IPS-20b (cell line): ENCODE results near the gene ANO2.

Experiments used
- H3K27ac ChIP-seq: one replicate; pipeline ENCODE4 v1.5.1; 2013; ENCODE audit warnings: low read length
- H3K27me3 ChIP-seq: 2 replicates; pipeline ENCODE4 v1.6.1; 2013; ENCODE audit warnings: mild to moderate bottlenecking, low read length, inconsistent platforms; ENCODE audit not compliant: insufficient read depth
- H3K36me3 ChIP-seq: 2 replicates; pipeline ENCODE4 v1.6.1; 2013; ENCODE audit warnings: low read depth, mild to moderate bottlenecking, inconsistent platforms, low read length, moderate library complexity; ENCODE audit not compliant: insufficient read depth
- H3K4me1 ChIP-seq: 2 replicates; pipeline ENCODE4 v1.6.1; 2013; ENCODE audit warnings: mild to moderate bottlenecking, control low read depth, inconsistent platforms, low read length, moderate library complexity; ENCODE audit not compliant: insufficient read depth
- H3K4me3 ChIP-seq: 2 replicates; pipeline ENCODE4 v1.5.1; 2013; ENCODE audit warnings: mild to moderate bottlenecking, low read length, inconsistent platforms
- H3K9ac ChIP-seq: 2 replicates; pipeline ENCODE4 v1.6.1; 2013; ENCODE audit warnings: low read depth, mild to moderate bottlenecking, inconsistent platforms, low read length, moderate library complexity
- H3K9me3 ChIP-seq: 2 replicates; pipeline ENCODE4 v1.6.1; 2013; ENCODE audit warnings: mild to moderate bottlenecking, low read depth, low read length, inconsistent platforms; ENCODE audit not compliant: insufficient read depth

ANO2 gene

GRCh38 chr12:5806371-5807089, 138.5 kb downstream of the ANO2 start:
- H3K4me1 ChIP-seq = no peaks in the 10 kb centered on the region
- no peak overlapping the region for H3K9ac ChIP-seq
- H3K27me3 ChIP-seq = no peaks in the 10 kb centered on the region
- no peak overlapping the region for H3K27ac ChIP-seq
- no peak overlapping the region for H3K4me3 ChIP-seq
- no peaks in the 10 kb centered on the region for H3K36me3 ChIP-seq
- no peaks in the 10 kb centered on the region for H3K9me3 ChIP-seq

GRCh38 chr12:5803532-5803931, 141.5 kb downstream of the ANO2 start:
- Histone ChIP-seq H3K4me3 (no peak overlapping the region), H3K9me3 (no peaks in the 10 kb centered on the region), H3K9ac (no peak overlapping the region), H3K27me3 (no peaks in the 10 kb centered on the region), H3K27ac (no peak overlapping the region), H3K4me1 (no peaks in the 10 kb centered on the region), H3K36me3 (no peaks in the 10 kb centered on the region)

GRCh38 chr12:5798242-5799015, 146.6 kb downstream of the ANO2 start:
- H3K4me1 ChIP-seq = no peaks in the 10 kb centered on the region
- H3K9me3 ChIP-seq = no peaks in the 10 kb centered on the region
- no peak overlapping the region for H3K9ac ChIP-seq
- no peaks in the 10 kb centered on the region for H3K27me3 ChIP-seq
- H3K36me3 ChIP-seq = no peaks in the 10 kb centered on the region
- H3K27ac ChIP-seq = no peak overlapping the region
- no peak overlapping the region for H3K4me3 ChIP-seq

GRCh38 chr12:5797661-5798060, 147.4 kb downstream of the ANO2 start:
- Histone ChIP-seq H3K4me1 (no peaks in the 10 kb centered on the region), H3K4me3 (no peak overlapping the region), H3K9me3 (no peaks in the 10 kb centered on the region), H3K27ac (no peak overlapping the region), H3K36me3 (no peaks in the 10 kb centered on the region), H3K9ac (no peak overlapping the region), H3K27me3 (no peaks in the 10 kb centered on the region)

- no peak overlapping the region for H3K9ac ChIP-seq
- H3K4me1 ChIP-seq = no peaks in the 10 kb centered on the region
- no peaks in the 10 kb centered on the region for H3K27me3 ChIP-seq
- H3K27ac ChIP-seq = no peak overlapping the region
- no peaks in the 10 kb centered on the region for H3K9me3 ChIP-seq
- H3K4me3 ChIP-seq = no peak overlapping the region
- H3K36me3 ChIP-seq = no peaks in the 10 kb centered on the region
Measured at GRCh38 chr12:5796959-5797225, 148.2 kb downstream of the ANO2 start.

GRCh38 chr12:5796171-5796958, 148.7 kb downstream of the ANO2 start:
- H3K9ac ChIP-seq = no peak overlapping the region
- H3K4me3 ChIP-seq = no peak overlapping the region
- no peak overlapping the region for H3K27ac ChIP-seq
- H3K36me3 ChIP-seq = no peaks in the 10 kb centered on the region
- no peaks in the 10 kb centered on the region for H3K27me3 ChIP-seq
- no peaks in the 10 kb centered on the region for H3K4me1 ChIP-seq
- H3K9me3 ChIP-seq = no peaks in the 10 kb centered on the region

- Histone ChIP-seq H3K9ac (no peak overlapping the region), H3K27me3 (no peaks in the 10 kb centered on the region), H3K27ac (no peak overlapping the region), H3K4me1 (no peaks in the 10 kb centered on the region), H3K36me3 (no peaks in the 10 kb centered on the region), H3K9me3 (no peaks in the 10 kb centered on the region), H3K4me3 (no peak overlapping the region)
Measured at GRCh38 chr12:5794156-5794555, 150.9 kb downstream of the ANO2 start.

GRCh38 chr12:5792343-5792742, 152.7 kb downstream of the ANO2 start:
- no peak overlapping the region for H3K9ac ChIP-seq
- no peak overlapping the region for H3K27ac ChIP-seq
- no peaks in the 10 kb centered on the region for H3K9me3 ChIP-seq
- H3K36me3 ChIP-seq = no peaks in the 10 kb centered on the region
- no peaks in the 10 kb centered on the region for H3K4me1 ChIP-seq
- no peaks in the 10 kb centered on the region for H3K27me3 ChIP-seq
- H3K4me3 ChIP-seq = no peak overlapping the region

- H3K36me3 ChIP-seq = no peaks in the 10 kb centered on the region
- H3K27ac ChIP-seq = no peak overlapping the region
- no peaks in the 10 kb centered on the region for H3K4me1 ChIP-seq
Measured at GRCh38 chr12:5789469-5789968, 155.5 kb downstream of the ANO2 start.

GRCh38 chr12:5787828-5788227, 157.2 kb downstream of the ANO2 start:
- H3K9me3 ChIP-seq = no peaks in the 10 kb centered on the region
- no peak overlapping the region for H3K27ac ChIP-seq
- no peaks in the 10 kb centered on the region for H3K4me1 ChIP-seq
- no peak overlapping the region for H3K4me3 ChIP-seq
- no peak overlapping the region for H3K9ac ChIP-seq
- H3K36me3 ChIP-seq = no peaks in the 10 kb centered on the region
- H3K27me3 ChIP-seq = no peaks in the 10 kb centered on the region

More at GRCh38 chr12:5789469-5789968, 155.5 kb downstream of the ANO2 start:
- Histone ChIP-seq H3K27me3 (no peaks in the 10 kb centered on the region), H3K9me3 (no peaks in the 10 kb centered on the region), H3K4me3 (no peak overlapping the region), H3K9ac (no peak overlapping the region)

- Histone ChIP-seq H3K9me3 (no peaks in the 10 kb centered on the region), H3K4me3 (no peak overlapping the region), H3K36me3 (no peaks in the 10 kb centered on the region), H3K4me1 (no peaks in the 10 kb centered on the region), H3K27me3 (no peaks in the 10 kb centered on the region), H3K27ac (no peak overlapping the region), H3K9ac (no peak overlapping the region)
Measured at GRCh38 chr12:5785601-5786000, 159.5 kb downstream of the ANO2 start.
